Thoracic aorta (tissue), 2 donors: ENCODE results near the gene SYNE2. TPM values are rescaled to one million over a fixed set of nuclear protein-coding genes. Genes with fewer than 3 reads are reported as not detected.

Experiments
- ATAC-seq: fragments of 150-250 bp; one replicate; pipeline ENCODE4 v1.8.0; 2017; ENCODE audit warnings: low read depth; ENCODE audit not compliant: insufficient number of reproducible peaks, low FRiP score
- DNase-seq: peaks from one replicate; pipeline ENCODE4 v3.0.0-alpha.2; 2020; ENCODE audit warnings: low spot score
- H3K27ac ChIP-seq, 2 donors: fragments of 200-600 bp; sonication (generic); 1 replicate in 1 of 2; 2 replicates in 1 of 2; pipeline ENCODE4 v1.5.1; 2016; ENCODE audit warnings: mild to moderate bottlenecking in 2 of 2, moderate library complexity in 2 of 2
- H3K27me3 ChIP-seq: fragments of 200-600 bp; sonication (generic); replicated peaks from 2 replicates; pipeline ENCODE4 v1.6.0; 2016; ENCODE audit warnings: mild to moderate bottlenecking; ENCODE audit not compliant: insufficient read depth
- H3K36me3 ChIP-seq: fragments of 200-600 bp; sonication (generic); one replicate; pipeline ENCODE4 v1.5.1; 2016
- H3K4me1 ChIP-seq, 2 donors: fragments of 200-600 bp; sonication (generic); 1 replicate in 1 of 2; 2 replicates in 1 of 2; pipeline versions ENCODE4 v1.5.1 to v1.6.0; 2016; ENCODE audit warnings: low read depth in 2 of 2, mild to moderate bottlenecking in 1 of 2; ENCODE audit not compliant: control insufficient read depth in 1 of 2
- H3K4me3 ChIP-seq: fragments of 200-600 bp; sonication (generic); 2 replicates; pipeline ENCODE4 v1.5.1; 2016; ENCODE audit warnings: mild to moderate bottlenecking
- H3K9me3 ChIP-seq: fragments of 200-600 bp; sonication (generic); 2 replicates; pipeline ENCODE4 v1.5.1; 2016
- CTCF ChIP-seq: fragments of 200-600 bp; sonication (generic); IDR thresholded peaks from one replicate; pipeline ENCODE4 v1.5.1; 2019; ENCODE audit warnings: antibody characterized with exemption
- total RNA-seq, 2 donors: library from RNA; depleted of rRNA; stranded (reverse); fragments of >200 nt; gene quantifications; one replicate each; pipeline versions ENCODE4 v1.1.0 to v1.2.3, GENCODE V29; 2016

The SYNE2 gene
- total RNA-seq, 2 donors from 2014 or later = 125 to 256 TPM

GRCh38 chr14:63926641-63927040 lies 73.8 kb downstream of the SYNE2 start:
- no peak for TF ChIP-seq CTCF
- no peaks in the 10 kb centered on the region for H3K36me3 ChIP-seq
- no peak for DNase-seq

GRCh38 chr14:63928744-63929174 lies 76.0 kb downstream of the SYNE2 start:
- no peak for DNase-seq
- no peaks in the 10 kb centered on the region for H3K36me3 ChIP-seq
- H3K4me1 ChIP-seq = peaks cover 7 to 18% of the 10 kb centered on the region in 2 donors
- no peak overlapping the region for H3K27ac ChIP-seq
- H3K9me3 ChIP-seq = no peaks in the 10 kb centered on the region
- H3K27me3 ChIP-seq = no peaks in the 10 kb centered on the region
- no peak overlapping the region for H3K4me3 ChIP-seq
- no peak for ATAC-seq
- TF ChIP-seq CTCF = no peak

More at GRCh38 chr14:63926641-63927040, 73.8 kb downstream of the SYNE2 start:
- no peak overlapping the region for H3K27ac ChIP-seq
- H3K4me3 ChIP-seq = no peak overlapping the region
- ATAC-seq = no peak
- H3K4me1 ChIP-seq = peaks cover 21 to 37% of the 10 kb centered on the region in 2 donors
- no peaks in the 10 kb centered on the region for H3K27me3 ChIP-seq
- H3K9me3 ChIP-seq = no peaks in the 10 kb centered on the region

GRCh38 chr14:63933110-63933509 lies 80.3 kb downstream of the SYNE2 start:
- Histone ChIP-seq H3K27ac (no peak overlapping the region), H3K36me3 (no peaks in the 10 kb centered on the region), H3K9me3 (no peaks in the 10 kb centered on the region), H3K4me1 (peaks cover 9% of the 10 kb centered on the region in 2 donors), H3K27me3 (no peaks in the 10 kb centered on the region), H3K4me3 (no peak overlapping the region)
- no peak for DNase-seq
- no peak for ATAC-seq
- no peak for TF ChIP-seq CTCF

- TF ChIP-seq CTCF = no peak
- Histone ChIP-seq H3K36me3 (no peaks in the 10 kb centered on the region), H3K27me3 (no peaks in the 10 kb centered on the region), H3K4me3 (no peak overlapping the region), H3K4me1 (peaks cover 3 to 9% of the 10 kb centered on the region in 2 donors), H3K27ac (no peak overlapping the region), H3K9me3 (no peaks in the 10 kb centered on the region)
- no peak for DNase-seq
- no peak for ATAC-seq
These were observed 80.9 kb downstream of the SYNE2 start for GRCh38 chr14:63933711-63934110.

GRCh38 chr14:63938198-63939005 lies 85.6 kb downstream of the SYNE2 start:
- DNase-seq (no peak), ATAC-seq (no peak)
- Histone ChIP-seq H3K27me3 (no peaks in the 10 kb centered on the region), H3K27ac (no peak overlapping the region), H3K36me3 (peaks cover 11% of the 10 kb centered on the region), H3K4me3 (no peak overlapping the region), H3K9me3 (no peaks in the 10 kb centered on the region), H3K4me1 (peaks cover 0 to 5% of the 10 kb centered on the region in 2 donors)
- TF ChIP-seq CTCF = no peak
